Measurements from ENCODE around the gene DYNC1I1.

The DYNC1I1 gene

GRCh38 chr7:96045181-96045580 is 272.8 kb downstream of the DYNC1I1 start:
- Histone ChIP-seq H3K36me3 (ENCODE audit: insufficient read depth, low read length) (no peaks in the 10 kb centered on the region), H3K27me3 (ENCODE audit: insufficient read depth, low read length) (peaks cover 14% of the 10 kb centered on the region), H3K4me3 (ENCODE audit: low read length) (no peak overlapping the region), H3K4me1 (ENCODE audit: insufficient read depth, low read length) (no peaks in the 10 kb centered on the region), H3K9me3 (ENCODE audit: low read length) (no peaks in the 10 kb centered on the region), H2AFZ (ENCODE audit: low read depth, low read length) (no peak overlapping the region)

- Histone ChIP-seq H3K27me3 (ENCODE audit: insufficient read depth, low read length) (peaks cover 14% of the 10 kb centered on the region), H3K36me3 (ENCODE audit: insufficient read depth, low read length) (no peaks in the 10 kb centered on the region), H2AFZ (ENCODE audit: low read depth, low read length) (no peak overlapping the region), H3K4me3 (ENCODE audit: low read length) (no peak overlapping the region), H3K4me1 (ENCODE audit: insufficient read depth, low read length) (no peaks in the 10 kb centered on the region), H3K9me3 (ENCODE audit: low read length) (no peaks in the 10 kb centered on the region)
Measured at GRCh38 chr7:96045919-96046318, 273.6 kb downstream of the DYNC1I1 start.

- no peaks in the 10 kb centered on the region for H3K9me3 ChIP-seq (ENCODE audit: low read length)
Measured at GRCh38 chr7:96052289-96052688, 279.9 kb downstream of the DYNC1I1 start.

GRCh38 chr7:96052860-96053470 is 280.6 kb downstream of the DYNC1I1 start:
- H3K9me3 ChIP-seq (ENCODE audit: low read length) = no peaks in the 10 kb centered on the region
- no peak overlapping the region for H2AFZ ChIP-seq (ENCODE audit: low read depth, low read length)
- H3K4me1 ChIP-seq (ENCODE audit: insufficient read depth, low read length) = no peaks in the 10 kb centered on the region
- H3K36me3 ChIP-seq (ENCODE audit: insufficient read depth, low read length) = no peaks in the 10 kb centered on the region
- H3K27me3 ChIP-seq (ENCODE audit: insufficient read depth, low read length) = no peaks in the 10 kb centered on the region
- no peak overlapping the region for H3K4me3 ChIP-seq (ENCODE audit: low read length)

More at GRCh38 chr7:96052289-96052688, 279.9 kb downstream of the DYNC1I1 start:
- no peaks in the 10 kb centered on the region for H3K27me3 ChIP-seq (ENCODE audit: insufficient read depth, low read length)
- no peaks in the 10 kb centered on the region for H3K4me1 ChIP-seq (ENCODE audit: insufficient read depth, low read length)
- H3K4me3 ChIP-seq (ENCODE audit: low read length) = no peak overlapping the region
- H2AFZ ChIP-seq (ENCODE audit: low read depth, low read length) = no peak overlapping the region
- no peaks in the 10 kb centered on the region for H3K36me3 ChIP-seq (ENCODE audit: insufficient read depth, low read length)

GRCh38 chr7:96055717-96056116 is 283.4 kb downstream of the DYNC1I1 start:
- Histone ChIP-seq H3K9me3 (ENCODE audit: low read length) (no peaks in the 10 kb centered on the region), H3K27me3 (ENCODE audit: insufficient read depth, low read length) (no peaks in the 10 kb centered on the region), H3K4me3 (ENCODE audit: low read length) (no peak overlapping the region), H3K36me3 (ENCODE audit: insufficient read depth, low read length) (no peaks in the 10 kb centered on the region), H2AFZ (ENCODE audit: low read depth, low read length) (no peak overlapping the region), H3K4me1 (ENCODE audit: insufficient read depth, low read length) (no peaks in the 10 kb centered on the region)

GRCh38 chr7:96059075-96059474 is 286.7 kb downstream of the DYNC1I1 start:
- Histone ChIP-seq H3K9me3 (ENCODE audit: low read length) (no peaks in the 10 kb centered on the region), H3K36me3 (ENCODE audit: insufficient read depth, low read length) (no peaks in the 10 kb centered on the region), H2AFZ (ENCODE audit: low read depth, low read length) (no peak overlapping the region), H3K4me3 (ENCODE audit: low read length) (no peak overlapping the region), H3K27me3 (ENCODE audit: insufficient read depth, low read length) (peaks cover 5% of the 10 kb centered on the region), H3K4me1 (ENCODE audit: insufficient read depth, low read length) (no peaks in the 10 kb centered on the region)

GRCh38 chr7:96061009-96061408 is 288.7 kb downstream of the DYNC1I1 start:
- Histone ChIP-seq H3K4me3 (ENCODE audit: low read length) (no peak overlapping the region), H2AFZ (ENCODE audit: low read depth, low read length) (no peak overlapping the region), H3K36me3 (ENCODE audit: insufficient read depth, low read length) (no peaks in the 10 kb centered on the region), H3K27me3 (ENCODE audit: insufficient read depth, low read length) (peaks cover 5% of the 10 kb centered on the region), H3K9me3 (ENCODE audit: low read length) (no peaks in the 10 kb centered on the region), H3K4me1 (ENCODE audit: insufficient read depth, low read length) (no peaks in the 10 kb centered on the region)

- H3K4me1 ChIP-seq (ENCODE audit: insufficient read depth, low read length) = no peaks in the 10 kb centered on the region
- no peak overlapping the region for H2AFZ ChIP-seq (ENCODE audit: low read depth, low read length)
- peaks cover 5% of the 10 kb centered on the region for H3K27me3 ChIP-seq (ENCODE audit: insufficient read depth, low read length)
- no peaks in the 10 kb centered on the region for H3K36me3 ChIP-seq (ENCODE audit: insufficient read depth, low read length)
- no peaks in the 10 kb centered on the region for H3K9me3 ChIP-seq (ENCODE audit: low read length)
- H3K4me3 ChIP-seq (ENCODE audit: low read length) = no peak overlapping the region
Measured at GRCh38 chr7:96061844-96062243, 289.5 kb downstream of the DYNC1I1 start.

GRCh38 chr7:96067321-96067720 is 295.0 kb downstream of the DYNC1I1 start:
- Histone ChIP-seq H3K27me3 (ENCODE audit: insufficient read depth, low read length) (peaks cover 24% of the 10 kb centered on the region), H3K4me3 (ENCODE audit: low read length) (no peak overlapping the region), H2AFZ (ENCODE audit: low read depth, low read length) (no peak overlapping the region), H3K4me1 (ENCODE audit: insufficient read depth, low read length) (no peaks in the 10 kb centered on the region), H3K36me3 (ENCODE audit: insufficient read depth, low read length) (no peaks in the 10 kb centered on the region), H3K9me3 (ENCODE audit: low read length) (no peaks in the 10 kb centered on the region)

- Histone ChIP-seq H3K36me3 (ENCODE audit: insufficient read depth, low read length) (no peaks in the 10 kb centered on the region), H3K4me3 (ENCODE audit: low read length) (no peak overlapping the region), H3K4me1 (ENCODE audit: insufficient read depth, low read length) (no peaks in the 10 kb centered on the region), H2AFZ (ENCODE audit: low read depth, low read length) (no peak overlapping the region), H3K27me3 (ENCODE audit: insufficient read depth, low read length) (peaks cover 27% of the 10 kb centered on the region), H3K9me3 (ENCODE audit: low read length) (no peaks in the 10 kb centered on the region)
Measured at GRCh38 chr7:96069401-96069800, 297.0 kb downstream of the DYNC1I1 start.

GRCh38 chr7:96074871-96075270 is 302.5 kb downstream of the DYNC1I1 start:
- Histone ChIP-seq H3K27me3 (ENCODE audit: insufficient read depth, low read length) (peaks cover 38% of the 10 kb centered on the region), H2AFZ (ENCODE audit: low read depth, low read length) (no peak overlapping the region), H3K4me1 (ENCODE audit: insufficient read depth, low read length) (peaks cover 7% of the 10 kb centered on the region), H3K4me3 (ENCODE audit: low read length) (no peak overlapping the region), H3K36me3 (ENCODE audit: insufficient read depth, low read length) (no peaks in the 10 kb centered on the region), H3K9me3 (ENCODE audit: low read length) (no peaks in the 10 kb centered on the region)

GRCh38 chr7:96075510-96076349 is 303.4 kb downstream of the DYNC1I1 start:
- H3K4me3 ChIP-seq (ENCODE audit: low read length) = peak overlapping the region; percentile 52
- H3K9me3 ChIP-seq (ENCODE audit: low read length) = no peaks in the 10 kb centered on the region
- peak overlapping the region; percentile 93 for H2AFZ ChIP-seq (ENCODE audit: low read depth, low read length)
- peaks cover 37% of the 10 kb centered on the region for H3K27me3 ChIP-seq (ENCODE audit: insufficient read depth, low read length)
- peaks cover 9% of the 10 kb centered on the region for H3K4me1 ChIP-seq (ENCODE audit: insufficient read depth, low read length)
- no peaks in the 10 kb centered on the region for H3K36me3 ChIP-seq (ENCODE audit: insufficient read depth, low read length)

- peaks cover 33% of the 10 kb centered on the region for H3K27me3 ChIP-seq (ENCODE audit: insufficient read depth, low read length)
- no peaks in the 10 kb centered on the region for H3K9me3 ChIP-seq (ENCODE audit: low read length)
- peak overlapping the region; percentile 52 for H3K4me3 ChIP-seq (ENCODE audit: low read length)
- peak overlapping the region; percentile 93 for H2AFZ ChIP-seq (ENCODE audit: low read depth, low read length)
- H3K36me3 ChIP-seq (ENCODE audit: insufficient read depth, low read length) = no peaks in the 10 kb centered on the region
- peaks cover 9% of the 10 kb centered on the region for H3K4me1 ChIP-seq (ENCODE audit: insufficient read depth, low read length)
Measured at GRCh38 chr7:96076350-96076707, 304.0 kb downstream of the DYNC1I1 start.
